A673 (cell line): ENCODE data around the gene NAMPT. TPM values are rescaled to one million over a fixed set of nuclear protein-coding genes. Genes with fewer than 3 reads are reported as not detected.

Experiments
- BruUV-seq: library from RNA; stranded (reverse); fragments of 400-500 nt; replicated peaks from 2 replicates; lab custom pipeline; 2021; lab: Mats Ljungman, UMichigan
- CTCF ChIA-PET: fragments of 300-600 bp; sonication (Branson Sonifier 250); formaldehyde crosslinking; loops from one replicate; lab custom pipeline; 2022; ENCODE audit warnings: antibody characterized with exemption; lab: Charles Lee
- POLR2A ChIA-PET: fragments of 300-600 bp; sonication (Branson Sonifier 250); formaldehyde crosslinking; loops from one replicate; lab custom pipeline; 2022; ENCODE audit warnings: antibody characterized with exemption; ENCODE audit not compliant: low non-redundant PET; lab: Charles Lee
- DNase-seq: peaks from one replicate; pipeline ENCODE4 v3.0.0-alpha.2; 2015; ENCODE audit warnings: low spot score
- H3K27ac ChIP-seq: fragments of 200-600 bp; sonication (generic); 2 replicates; pipeline ENCODE4 v1.5.1; 2016; ENCODE audit warnings: mixed run types, low read depth, mild to moderate bottlenecking, mixed read lengths, antibody characterized with exemption, low read length; ENCODE audit not compliant: poor library complexity, severe bottlenecking
- H3K27me3 ChIP-seq: fragments of 200-600 bp; sonication (generic); replicated peaks from 2 replicates; pipeline ENCODE4 v1.6.1; 2017; ENCODE audit warnings: mixed run types, low read depth, mild to moderate bottlenecking, mixed read lengths, antibody characterized with exemption, low read length; ENCODE audit not compliant: insufficient read depth, poor library complexity
- H3K36me3 ChIP-seq: fragments of 200-600 bp; sonication (generic); 2 replicates; pipeline ENCODE4 v1.6.1; 2016; ENCODE audit warnings: mixed run types, mild to moderate bottlenecking, mixed read lengths, antibody characterized with exemption, low read length; ENCODE audit not compliant: insufficient read depth, poor library complexity, severe bottlenecking
- H3K4me1 ChIP-seq: fragments of 200-600 bp; sonication (generic); 2 replicates; pipeline ENCODE4 v1.6.1; 2017; ENCODE audit warnings: mixed run types, mild to moderate bottlenecking, mixed read lengths, antibody characterized with exemption, low read length; ENCODE audit not compliant: insufficient read depth, poor library complexity, severe bottlenecking
- H3K4me3 ChIP-seq: fragments of 200-600 bp; sonication (generic); 2 replicates; pipeline ENCODE4 v1.5.1; 2016; ENCODE audit warnings: low read depth, mixed run types, mild to moderate bottlenecking, mixed read lengths, low read length; ENCODE audit not compliant: poor library complexity, severe bottlenecking
- H3K9me3 ChIP-seq: fragments of 200-600 bp; sonication (generic); 2 replicates; pipeline ENCODE4 v1.6.1; 2016; ENCODE audit warnings: mixed run types, low read depth, mild to moderate bottlenecking, mixed read lengths, antibody characterized with exemption, low read length; ENCODE audit not compliant: poor library complexity, severe bottlenecking
- EZH2 ChIP-seq: fragments of 200-600 bp; sonication (generic); IDR thresholded peaks from 2 replicates; pipeline ENCODE4 v1.6.1; 2017; ENCODE audit warnings: borderline replicate concordance, low read depth, mild to moderate bottlenecking, mixed read lengths, antibody characterized with exemption, low read length; ENCODE audit not compliant: poor library complexity, severe bottlenecking
- intact Hi-C: fragments of 100-400 bp; cut with micrococcal nuclease; formaldehyde crosslinking; loops from one replicate; pipeline ENCODE4 v1.10.0; 2022; ENCODE audit not compliant: unreplicated experiment
- total RNA-seq: library from RNA; stranded (reverse); gene quantifications from 2 replicates; pipeline ENCODE4 v1.2.3, GENCODE V29; 2021
- TF ChIP-seq, protein P1 (sequence below): fragments of 300-800, 200-600 bp; sonication (generic); conservative IDR thresholded peaks from 2 replicates; pipeline ENCODE4 v1.5.1; 2017; ENCODE audit warnings: low read depth, mild to moderate bottlenecking, antibody characterized with exemption, low read length, moderate library complexity, mixed read lengths

The NAMPT gene
- total RNA-seq, 1 experiment from 2014 or later: 68.0 TPM

DNA sequence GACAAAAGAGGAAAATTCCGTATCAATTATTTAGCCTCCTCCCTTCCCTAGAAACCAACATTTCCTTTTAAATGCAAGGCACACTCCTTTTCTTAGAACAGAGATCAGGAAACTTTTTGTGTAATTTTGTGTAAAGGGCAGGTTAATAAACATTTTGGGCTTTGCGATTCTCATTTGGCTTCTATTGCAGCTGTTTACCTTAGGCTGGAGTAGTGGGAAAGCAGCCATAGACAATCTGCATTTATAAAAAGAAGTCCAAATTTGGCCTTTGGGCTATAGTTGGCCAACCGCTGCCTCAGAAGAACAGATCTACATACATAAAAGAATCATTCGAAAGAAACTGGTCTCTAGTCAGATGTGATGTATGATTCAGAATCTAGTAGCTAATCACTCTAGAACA is 35.3 kb downstream of the NAMPT start:
- TF ChIP-seq, protein P1, sequence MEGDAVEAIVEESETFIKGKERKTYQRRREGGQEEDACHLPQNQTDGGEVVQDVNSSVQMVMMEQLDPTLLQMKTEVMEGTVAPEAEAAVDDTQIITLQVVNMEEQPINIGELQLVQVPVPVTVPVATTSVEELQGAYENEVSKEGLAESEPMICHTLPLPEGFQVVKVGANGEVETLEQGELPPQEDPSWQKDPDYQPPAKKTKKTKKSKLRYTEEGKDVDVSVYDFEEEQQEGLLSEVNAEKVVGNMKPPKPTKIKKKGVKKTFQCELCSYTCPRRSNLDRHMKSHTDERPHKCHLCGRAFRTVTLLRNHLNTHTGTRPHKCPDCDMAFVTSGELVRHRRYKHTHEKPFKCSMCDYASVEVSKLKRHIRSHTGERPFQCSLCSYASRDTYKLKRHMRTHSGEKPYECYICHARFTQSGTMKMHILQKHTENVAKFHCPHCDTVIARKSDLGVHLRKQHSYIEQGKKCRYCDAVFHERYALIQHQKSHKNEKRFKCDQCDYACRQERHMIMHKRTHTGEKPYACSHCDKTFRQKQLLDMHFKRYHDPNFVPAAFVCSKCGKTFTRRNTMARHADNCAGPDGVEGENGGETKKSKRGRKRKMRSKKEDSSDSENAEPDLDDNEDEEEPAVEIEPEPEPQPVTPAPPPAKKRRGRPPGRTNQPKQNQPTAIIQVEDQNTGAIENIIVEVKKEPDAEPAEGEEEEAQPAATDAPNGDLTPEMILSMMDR: no peak
- peaks cover 15% of the 10 kb centered on the region for H3K36me3 ChIP-seq
- no TSS peak for BruUV-seq

DNA sequence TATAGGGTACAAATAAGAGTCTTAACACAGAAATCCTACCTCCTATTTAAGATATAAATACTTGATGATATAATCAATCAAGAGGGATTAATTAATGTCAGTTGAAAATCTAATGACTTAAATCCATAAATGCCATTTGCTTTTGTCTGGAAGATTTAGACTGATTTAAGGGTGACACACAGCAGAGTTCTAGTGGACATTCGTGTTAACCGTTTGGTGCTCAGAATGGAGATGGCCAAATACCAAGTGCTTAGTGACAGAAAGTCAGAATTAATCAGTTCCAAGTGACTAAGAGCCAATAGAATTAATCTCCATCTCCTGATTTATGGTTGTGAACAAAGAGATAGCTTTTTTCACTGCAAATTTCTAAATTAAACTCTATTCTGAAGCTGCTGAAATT is 36.2 kb downstream of the NAMPT start:
- Histone ChIP-seq H3K9me3 (no peaks in the 10 kb centered on the region), H3K4me3 (no peak overlapping the region), H3K27ac (no peak overlapping the region), H3K27me3 (no peaks in the 10 kb centered on the region), H3K36me3 (peaks cover 15% of the 10 kb centered on the region), H3K4me1 (no peaks in the 10 kb centered on the region)
- no peak for TF ChIP-seq EZH2
- TF ChIP-seq, protein P1: no peak
- DNase-seq: no peak
- no TSS peak for BruUV-seq
- ChIA-PET CTCF (no interaction called here), POLR2A (no interaction called here)
- intact Hi-C loops: no loop called here

More for the DNA sequence above, 35.3 kb downstream of the NAMPT start:
- H3K9me3 ChIP-seq: no peaks in the 10 kb centered on the region
- CTCF ChIA-PET: no interaction called here
- H3K27ac ChIP-seq: no peak overlapping the region
- no peak overlapping the region for H3K4me3 ChIP-seq
- no peak for DNase-seq
- POLR2A ChIA-PET: no interaction called here
- no peaks in the 10 kb centered on the region for H3K4me1 ChIP-seq
- intact Hi-C loops: no loop called here
- H3K27me3 ChIP-seq: no peaks in the 10 kb centered on the region

DNA sequence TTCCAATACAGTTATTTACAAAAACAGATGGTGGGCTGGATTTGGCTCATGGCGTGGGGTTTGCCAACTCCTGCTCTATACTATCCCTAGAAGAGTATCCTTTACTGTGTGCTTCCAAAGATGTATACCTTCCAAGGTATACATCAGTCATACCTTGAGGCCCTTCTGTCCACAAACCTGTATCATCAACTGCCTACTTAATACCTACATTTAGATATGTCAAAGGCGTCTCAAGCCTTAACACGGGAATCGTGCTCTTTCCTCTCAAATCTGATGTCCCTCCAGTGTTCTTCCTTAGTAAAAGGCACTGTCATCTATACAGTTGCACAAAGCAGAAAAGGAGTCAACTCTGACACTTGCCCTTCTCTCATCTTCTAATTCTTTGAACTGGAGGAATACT is 36.9 kb downstream of the NAMPT start:
- no peak for DNase-seq
- intact Hi-C loops: no loop called here
- Histone ChIP-seq H3K27me3 (no peaks in the 10 kb centered on the region), H3K9me3 (no peaks in the 10 kb centered on the region), H3K4me3 (no peak overlapping the region), H3K27ac (no peak overlapping the region), H3K4me1 (no peaks in the 10 kb centered on the region), H3K36me3 (peaks cover 11% of the 10 kb centered on the region)
- CTCF ChIA-PET: no interaction called here
- POLR2A ChIA-PET: no interaction called here
- BruUV-seq: no TSS peak
- TF ChIP-seq, protein P1: no peak
- no peak for TF ChIP-seq EZH2
